ENCODE results near the gene COQ7. TPM values are rescaled to one million over a fixed set of nuclear protein-coding genes. Genes with fewer than 3 reads are reported as not detected.

Gene COQ7
- total RNA-seq, 1 donor from 2014 or later = 45.4 TPM

DNA sequence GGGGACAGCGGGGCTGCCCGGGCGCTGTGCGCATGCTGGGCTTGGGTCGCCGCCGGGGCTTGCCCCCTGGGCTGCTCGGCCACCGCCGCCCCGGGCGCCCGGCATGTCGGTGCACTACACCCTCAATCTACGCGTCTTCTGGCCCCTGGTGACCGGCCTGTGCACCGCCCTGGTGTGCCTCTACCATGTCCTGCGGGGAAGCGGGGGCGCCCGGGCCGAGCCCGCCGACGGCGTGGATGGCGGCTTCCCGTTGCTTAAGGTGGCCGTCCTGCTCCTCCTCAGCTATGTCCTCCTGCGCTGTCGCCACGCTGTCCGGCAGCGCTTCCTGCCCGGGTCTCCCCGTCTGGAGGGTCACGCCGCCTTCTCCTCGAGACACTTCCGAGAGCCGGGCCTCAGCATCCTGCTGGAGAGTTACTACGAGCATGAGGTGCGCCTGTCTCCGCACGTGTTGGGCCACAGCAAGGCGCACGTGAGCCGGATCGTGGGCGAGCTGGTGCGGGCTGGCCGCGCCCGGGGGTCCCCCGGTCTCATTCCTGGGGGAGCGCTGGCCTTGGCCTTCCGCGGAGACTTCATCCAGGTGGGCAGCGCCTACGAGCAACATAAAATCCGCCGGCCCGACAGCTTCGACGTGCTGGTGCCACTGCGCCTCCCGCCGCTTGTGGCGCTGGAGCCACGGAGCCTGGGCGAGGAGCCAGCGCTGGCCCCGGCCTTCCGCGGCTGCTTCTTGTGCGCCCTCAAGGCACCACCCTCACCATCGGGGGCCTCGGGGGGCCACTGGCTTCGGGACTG is 47.1 kb downstream of the COQ7 start:
- Histone ChIP-seq H3K27me3 (ENCODE audit: low read depth) (peaks cover 6% of the 10 kb centered on the region), H3K4me1 (peaks cover 68% of the 10 kb centered on the region), H3K4me3 (peak overlapping the region; percentile 78), H3K9me3 (replicated peaks) (no peaks in the 10 kb centered on the region), H3K36me3 (peaks cover 22% of the 10 kb centered on the region), H3K27ac (replicated peaks) (peak overlapping the region; percentile 96)
- peak; percentile 62 for DNase-seq
- intact Hi-C loops (cut with micrococcal nuclease) = no loop called here
- TF ChIP-seq, protein P1, sequence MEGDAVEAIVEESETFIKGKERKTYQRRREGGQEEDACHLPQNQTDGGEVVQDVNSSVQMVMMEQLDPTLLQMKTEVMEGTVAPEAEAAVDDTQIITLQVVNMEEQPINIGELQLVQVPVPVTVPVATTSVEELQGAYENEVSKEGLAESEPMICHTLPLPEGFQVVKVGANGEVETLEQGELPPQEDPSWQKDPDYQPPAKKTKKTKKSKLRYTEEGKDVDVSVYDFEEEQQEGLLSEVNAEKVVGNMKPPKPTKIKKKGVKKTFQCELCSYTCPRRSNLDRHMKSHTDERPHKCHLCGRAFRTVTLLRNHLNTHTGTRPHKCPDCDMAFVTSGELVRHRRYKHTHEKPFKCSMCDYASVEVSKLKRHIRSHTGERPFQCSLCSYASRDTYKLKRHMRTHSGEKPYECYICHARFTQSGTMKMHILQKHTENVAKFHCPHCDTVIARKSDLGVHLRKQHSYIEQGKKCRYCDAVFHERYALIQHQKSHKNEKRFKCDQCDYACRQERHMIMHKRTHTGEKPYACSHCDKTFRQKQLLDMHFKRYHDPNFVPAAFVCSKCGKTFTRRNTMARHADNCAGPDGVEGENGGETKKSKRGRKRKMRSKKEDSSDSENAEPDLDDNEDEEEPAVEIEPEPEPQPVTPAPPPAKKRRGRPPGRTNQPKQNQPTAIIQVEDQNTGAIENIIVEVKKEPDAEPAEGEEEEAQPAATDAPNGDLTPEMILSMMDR (IDR thresholded peaks at IDR 0.05; ENCODE audit: borderline replicate concordance) = peak; percentile 60

- H3K27me3 ChIP-seq (ENCODE audit: low read depth) = peaks cover 6% of the 10 kb centered on the region
- intact Hi-C loops (cut with micrococcal nuclease) = no loop called here
- H3K4me3 ChIP-seq = peak overlapping the region; percentile 78
- peaks cover 76% of the 10 kb centered on the region for H3K4me1 ChIP-seq
- peak overlapping the region; percentile 96 for H3K27ac ChIP-seq (replicated peaks)
- TF ChIP-seq, protein P1 (IDR thresholded peaks at IDR 0.05; ENCODE audit: borderline replicate concordance) = peak; percentile 59
- no peaks in the 10 kb centered on the region for H3K9me3 ChIP-seq (replicated peaks)
- peak; percentile 53 for DNase-seq
- H3K36me3 ChIP-seq = peaks cover 22% of the 10 kb centered on the region
Measured at GRCh38 chr16:19115148-19116021, 48.0 kb downstream of the COQ7 start.

- Histone ChIP-seq H3K4me1 (peaks cover 90% of the 10 kb centered on the region), H3K36me3 (peaks cover 28% of the 10 kb centered on the region), H3K27ac (replicated peaks) (peak overlapping the region; percentile 96), H3K9me3 (replicated peaks) (no peaks in the 10 kb centered on the region), H3K4me3 (peak overlapping the region; percentile 78), H3K27me3 (ENCODE audit: low read depth) (peaks cover 6% of the 10 kb centered on the region)
- no peak for DNase-seq
- TF ChIP-seq, protein P1 (IDR thresholded peaks at IDR 0.05; ENCODE audit: borderline replicate concordance) = no peak
- intact Hi-C loops (cut with micrococcal nuclease) = no loop called here
Measured at GRCh38 chr16:19116711-19117449, 49.5 kb downstream of the COQ7 start.

DNA sequence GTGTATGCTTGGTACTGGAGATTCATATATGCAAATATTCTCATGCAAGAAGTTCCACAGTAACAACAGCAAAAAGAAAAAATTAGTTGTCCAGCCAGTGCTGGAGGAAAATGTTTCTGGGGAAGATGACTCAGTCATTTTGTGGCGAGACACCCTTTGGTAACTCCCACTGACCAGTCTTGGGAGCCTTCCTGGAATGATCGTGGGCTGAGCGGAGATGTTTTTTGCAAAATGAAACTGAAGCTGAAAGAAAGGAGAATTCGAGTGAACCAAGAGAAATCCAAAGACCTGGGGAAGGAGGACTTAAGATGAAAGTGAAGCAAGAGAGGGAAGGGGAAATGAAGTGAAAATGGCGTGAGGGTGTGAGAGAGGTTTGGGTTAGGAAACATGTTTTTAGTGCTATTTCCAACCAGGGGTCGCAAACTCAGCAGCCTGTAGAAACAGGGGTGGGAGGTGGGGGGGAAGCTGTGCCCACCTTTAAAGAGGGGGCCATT is 51.6 kb downstream of the COQ7 start:
- peak overlapping the region; percentile 78 for H3K4me3 ChIP-seq
- intact Hi-C loops (cut with micrococcal nuclease) = no loop called here
- H3K36me3 ChIP-seq = peaks cover 28% of the 10 kb centered on the region
- H3K4me1 ChIP-seq = peaks cover 76% of the 10 kb centered on the region
- no peak for DNase-seq
- TF ChIP-seq, protein P1 (IDR thresholded peaks at IDR 0.05; ENCODE audit: borderline replicate concordance) = no peak
- peak overlapping the region; percentile 96 for H3K27ac ChIP-seq (replicated peaks)
- H3K27me3 ChIP-seq (ENCODE audit: low read depth) = peaks cover 6% of the 10 kb centered on the region
- no peaks in the 10 kb centered on the region for H3K9me3 ChIP-seq (replicated peaks)

- TF ChIP-seq, protein P1 (IDR thresholded peaks at IDR 0.05; ENCODE audit: borderline replicate concordance) = no peak
- Histone ChIP-seq H3K9me3 (replicated peaks) (no peaks in the 10 kb centered on the region), H3K4me3 (peak overlapping the region; percentile 78), H3K27ac (replicated peaks) (peak overlapping the region; percentile 96), H3K27me3 (ENCODE audit: low read depth) (peaks cover 2% of the 10 kb centered on the region), H3K36me3 (peaks cover 28% of the 10 kb centered on the region), H3K4me1 (peaks cover 71% of the 10 kb centered on the region)
- DNase-seq = no peak
- intact Hi-C loops (cut with micrococcal nuclease) = no loop called here
Measured at GRCh38 chr16:19119564-19119963, 52.1 kb downstream of the COQ7 start.

Data from left ventricle myocardium inferior (tissue), 1 donor.